Thoracic aorta (tissue), 2 donors: ENCODE results near the gene FAM8A1. TPM values are rescaled to one million over a fixed set of nuclear protein-coding genes. Genes with fewer than 3 reads are reported as not detected.

Source experiments
- ATAC-seq: fragments of 150-250 bp; one replicate; pipeline ENCODE4 v1.8.0; 2017; ENCODE audit warnings: low read depth; ENCODE audit not compliant: insufficient number of reproducible peaks, low FRiP score
- DNase-seq: peaks from one replicate; pipeline ENCODE4 v3.0.0-alpha.2; 2020; ENCODE audit warnings: low spot score
- H3K27ac ChIP-seq, 2 donors: fragments of 200-600 bp; sonication (generic); 1 replicate in 1 of 2; 2 replicates in 1 of 2; pipeline ENCODE4 v1.5.1; 2016; ENCODE audit warnings: mild to moderate bottlenecking in 2 of 2, moderate library complexity in 2 of 2
- H3K27me3 ChIP-seq: fragments of 200-600 bp; sonication (generic); replicated peaks from 2 replicates; pipeline ENCODE4 v1.6.0; 2016; ENCODE audit warnings: mild to moderate bottlenecking; ENCODE audit not compliant: insufficient read depth
- H3K36me3 ChIP-seq: fragments of 200-600 bp; sonication (generic); one replicate; pipeline ENCODE4 v1.5.1; 2016
- H3K4me1 ChIP-seq, 2 donors: fragments of 200-600 bp; sonication (generic); 1 replicate in 1 of 2; 2 replicates in 1 of 2; pipeline versions ENCODE4 v1.5.1 to v1.6.0; 2016; ENCODE audit warnings: low read depth in 2 of 2, mild to moderate bottlenecking in 1 of 2; ENCODE audit not compliant: control insufficient read depth in 1 of 2
- H3K4me3 ChIP-seq: fragments of 200-600 bp; sonication (generic); 2 replicates; pipeline ENCODE4 v1.5.1; 2016; ENCODE audit warnings: mild to moderate bottlenecking
- H3K9me3 ChIP-seq: fragments of 200-600 bp; sonication (generic); 2 replicates; pipeline ENCODE4 v1.5.1; 2016
- CTCF ChIP-seq: fragments of 200-600 bp; sonication (generic); IDR thresholded peaks from one replicate; pipeline ENCODE4 v1.5.1; 2019; ENCODE audit warnings: antibody characterized with exemption
- total RNA-seq, 2 donors: library from RNA; depleted of rRNA; stranded (reverse); fragments of >200 nt; gene quantifications; one replicate each; pipeline versions ENCODE4 v1.1.0 to v1.2.3, GENCODE V29; 2016

FAM8A1 gene
- total RNA-seq, 2 donors from 2014 or later = 36.4 to 38.6 TPM

DNA sequence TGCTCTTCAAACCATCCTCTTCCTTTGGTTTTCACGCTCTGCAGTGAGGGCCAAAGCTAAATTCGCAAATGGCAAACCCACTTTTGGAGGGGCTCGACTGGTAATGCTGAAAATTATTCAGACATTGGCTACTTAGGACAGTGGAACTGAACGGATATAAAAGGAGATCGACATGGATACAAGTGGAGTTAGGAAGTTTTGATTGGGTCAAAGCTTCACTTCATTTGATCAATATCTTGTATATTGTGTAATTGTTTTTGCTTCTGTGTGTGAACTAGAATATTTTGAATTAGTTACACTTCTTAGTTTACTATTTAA is 1.2 kb downstream of the FAM8A1 start:
- H3K27ac ChIP-seq = peak overlapping the region; percentile 92 to 94
- H3K36me3 ChIP-seq = peaks cover 2% of the 10 kb centered on the region
- ATAC-seq = no peak
- H3K9me3 ChIP-seq = no peaks in the 10 kb centered on the region
- DNase-seq = no peak
- H3K4me1 ChIP-seq = peaks cover 8 to 18% of the 10 kb centered on the region in 2 donors
- H3K4me3 ChIP-seq = peak overlapping the region; percentile 79
- H3K27me3 ChIP-seq = no peaks in the 10 kb centered on the region
- no peak for TF ChIP-seq CTCF

- no peak overlapping the region for H3K4me3 ChIP-seq
- H3K36me3 ChIP-seq = peaks cover 11% of the 10 kb centered on the region
- H3K9me3 ChIP-seq = no peaks in the 10 kb centered on the region
- no peak for TF ChIP-seq CTCF
- no peaks in the 10 kb centered on the region for H3K27me3 ChIP-seq
- DNase-seq (no peak), ATAC-seq (no peak)
- H3K27ac ChIP-seq = no peak overlapping the region
- H3K4me1 ChIP-seq = peaks cover 8 to 18% of the 10 kb centered on the region in 2 donors
Observed at GRCh38 chr6:17602888-17603287, 2.8 kb downstream of the FAM8A1 start.

DNA sequence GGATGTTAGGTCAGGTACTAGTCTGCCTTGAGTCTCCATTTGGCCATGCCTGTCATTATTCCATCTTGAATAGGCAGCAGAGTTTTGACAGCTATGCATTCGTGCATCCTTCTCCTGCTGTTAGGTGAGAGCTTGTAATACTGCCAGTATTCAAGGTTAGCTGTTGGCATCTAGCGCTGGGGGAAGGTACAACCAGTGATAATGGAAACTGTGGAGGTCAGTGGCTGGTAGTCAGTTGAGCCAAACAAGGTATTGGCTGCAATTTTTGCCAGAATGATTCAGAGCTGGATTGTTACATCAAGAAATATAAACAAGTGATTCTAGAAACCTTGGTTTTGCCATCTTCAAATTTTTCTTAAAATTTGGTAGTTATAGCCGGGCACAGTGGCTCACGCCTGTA is 6.5 kb downstream of the FAM8A1 start:
- Histone ChIP-seq H3K4me1 (peaks cover 6 to 16% of the 10 kb centered on the region in 2 donors), H3K27ac (no peak overlapping the region), H3K9me3 (no peaks in the 10 kb centered on the region), H3K4me3 (no peak overlapping the region), H3K36me3 (peaks cover 12% of the 10 kb centered on the region), H3K27me3 (no peaks in the 10 kb centered on the region)
- no peak for DNase-seq
- ATAC-seq = no peak
- no peak for TF ChIP-seq CTCF

GRCh38 chr6:17610835-17611234 is 10.7 kb downstream of the FAM8A1 start:
- Histone ChIP-seq H3K27ac (no peak overlapping the region), H3K36me3 (peaks cover 18% of the 10 kb centered on the region), H3K4me3 (no peak overlapping the region), H3K27me3 (no peaks in the 10 kb centered on the region), H3K9me3 (no peaks in the 10 kb centered on the region), H3K4me1 (no peaks in the 10 kb centered on the region)
- TF ChIP-seq CTCF = no peak
- DNase-seq (no peak), ATAC-seq (no peak)

GRCh38 chr6:17612048-17612447 is 11.9 kb downstream of the FAM8A1 start:
- Histone ChIP-seq H3K36me3 (peaks cover 13% of the 10 kb centered on the region), H3K4me3 (no peak overlapping the region), H3K9me3 (no peaks in the 10 kb centered on the region), H3K27ac (no peak overlapping the region), H3K4me1 (no peaks in the 10 kb centered on the region), H3K27me3 (no peaks in the 10 kb centered on the region)
- TF ChIP-seq CTCF = no peak
- no peak for DNase-seq
- no peak for ATAC-seq
